Measurements from ENCODE around the gene GPR89B. TPM values are rescaled to one million over a fixed set of nuclear protein-coding genes. Genes with fewer than 3 reads are reported as not detected.
"Not testable (repeated sequence)": the region's sequence is repeated elsewhere in the genome, so short reads cannot be mapped to it uniquely, and the experiment has no call there.

Gene GPR89B
- total RNA-seq, result 10 to 100 TPM in 3 of 4 donors, 1 to 10 TPM in 1; 7.5 to 23.2 (median 16.1) TPM

- WGBS, 2 donors, result 0 to 1% methylated on average over 14 to 18 of the region's 72 CpGs
- peak within 1 kb of the TSS; percentile 53 to 94 (median 85) for H3K4me3 ChIP-seq
- not testable (repeated sequence) for H3K27me3 ChIP-seq, H3K36me3 ChIP-seq, H3K9me3 ChIP-seq, H3K4me1 ChIP-seq
- peak within 1 kb of the TSS; percentile 3 to 83 (median 78) for H3K27ac ChIP-seq
- peak in 1 of 5 experiments; percentile 11 for TF ChIP-seq CTCF (IDR thresholded peaks at IDR 0.05)
- TF ChIP-seq POLR2A (IDR thresholded peaks at IDR 0.05), result peak in 1 of 2 donors; percentile 88
- TF ChIP-seq EP300 (IDR thresholded peaks at IDR 0.05), result peak in 1 of 2 donors; percentile 85
- peak; percentile 65 to 80 for DNase-seq (ENCODE audit: low spot score in 2 of 2)
These were observed at the start of gene GPR89B for GRCh38 chr1:147928236-147929132. Gene GPR89B (plus strand): TSS chr1:147928420. CDS start chr1:147928537, 117 bp downstream.

- Histone ChIP-seq H3K36me3 (no peaks in the 10 kb centered on the region), H3K27ac (no peak overlapping the region), H3K27me3 (no peaks in the 10 kb centered on the region), H3K4me1 (no peaks in the 10 kb centered on the region), H3K4me3 (no peak overlapping the region), H3K9me3 (peaks cover 0 to 8% (median 2%) of the 10 kb centered on the region in 4 donors)
- DNase-seq (ENCODE audit: low spot score in 2 of 2), result no peak
- TF ChIP-seq EP300 (IDR thresholded peaks at IDR 0.05) (no peak), POLR2A (IDR thresholded peaks at IDR 0.05) (no peak), CTCF (IDR thresholded peaks at IDR 0.05) (no peak)
These were observed 48.3 kb upstream of the GPR89B start for GRCh38 chr1:147879911-147880310.

- Histone ChIP-seq H3K27ac (no peak overlapping the region), H3K27me3 (no peaks in the 10 kb centered on the region), H3K36me3 (no peaks in the 10 kb centered on the region), H3K4me1 (no peaks in the 10 kb centered on the region), H3K4me3 (no peak overlapping the region), H3K9me3 (peaks cover 0 to 8% (median 2%) of the 10 kb centered on the region in 4 donors)
- DNase-seq (ENCODE audit: low spot score in 2 of 2), result no peak
- 51 to 72% methylated on average over 2 of the region's 2 CpGs for WGBS, 2 donors
- TF ChIP-seq POLR2A (IDR thresholded peaks at IDR 0.05) (no peak), CTCF (IDR thresholded peaks at IDR 0.05) (no peak)
These were observed 45.7 kb upstream of the GPR89B start for GRCh38 chr1:147882535-147882934.

GRCh38 chr1:147890177-147890790 lies 37.9 kb upstream of the GPR89B start:
- peak in 1 of 2 donors; percentile 21 for DNase-seq (ENCODE audit: low spot score in 2 of 2)
- no peaks in the 10 kb centered on the region for H3K36me3 ChIP-seq
- H3K4me1 ChIP-seq, result peaks cover 0 to 16% (median 0%) of the 10 kb centered on the region in 4 donors
- TF ChIP-seq EP300 (IDR thresholded peaks at IDR 0.05) (no peak), POLR2A (IDR thresholded peaks at IDR 0.05) (no peak), CTCF (IDR thresholded peaks at IDR 0.05) (peak; percentile 30 to 42 (median 37))
- no peaks in the 10 kb centered on the region for H3K9me3 ChIP-seq
- WGBS, 2 donors, result 5 to 8% methylated on average over 12 of the region's 12 CpGs
- no peak overlapping the region for H3K4me3 ChIP-seq
- H3K27me3 ChIP-seq, result no peaks in the 10 kb centered on the region
- no peak overlapping the region for H3K27ac ChIP-seq

GRCh38 chr1:147891088-147891487 lies 37.1 kb upstream of the GPR89B start:
- Histone ChIP-seq H3K27me3 (no peaks in the 10 kb centered on the region), H3K27ac (no peak overlapping the region), H3K4me1 (peaks cover 0 to 16% (median 0%) of the 10 kb centered on the region in 4 donors), H3K4me3 (no peak overlapping the region), H3K36me3 (no peaks in the 10 kb centered on the region), H3K9me3 (no peaks in the 10 kb centered on the region)
- TF ChIP-seq CTCF (IDR thresholded peaks at IDR 0.05), result no peak
- TF ChIP-seq POLR2A (IDR thresholded peaks at IDR 0.05), result no peak
- TF ChIP-seq EP300 (IDR thresholded peaks at IDR 0.05), result no peak
- DNase-seq (ENCODE audit: low spot score in 2 of 2), result no peak
- WGBS, 2 donors, result 66 to 76% methylated on average over 5 of the region's 5 CpGs

Data from tibial nerve (tissue), 4 donors.